Activated T-cell treated with anti-CD3 and anti-CD28 coated beads, Interleukin-2, amount 50 U/mL, for 4 hours (primary cell): ENCODE data around the gene SLC16A8. TPM values are rescaled to one million over a fixed set of nuclear protein-coding genes. Genes with fewer than 3 reads are reported as not detected.

Experiments used
- ATAC-seq, 2 donors: fragments of 200-7000 bp; cut with Tn5 transposase; one replicate each; pipeline ENCODE4 v1.10.0; 2021
- DNase-seq: peaks from one replicate; pipeline ENCODE4 v3.0.0-alpha.2; 2020
- H3K27me3 Mint-ChIP-seq: one replicate; pipeline ENCODE4 v1.8.0; 2021; ENCODE audit warnings: low read depth, mixed read lengths
- H3K36me3 Mint-ChIP-seq: one replicate; pipeline ENCODE4 v1.8.0; 2022; ENCODE audit warnings: mixed read lengths; ENCODE audit not compliant: insufficient read depth
- H3K4me1 Mint-ChIP-seq: one replicate; pipeline ENCODE4 v1.8.0; 2021; ENCODE audit warnings: low read depth, mixed read lengths
- H3K4me3 Mint-ChIP-seq: one replicate; pipeline ENCODE4 v1.8.0; 2021; ENCODE audit warnings: mild to moderate bottlenecking, moderate library complexity, mixed read lengths
- H3K9me3 Mint-ChIP-seq: one replicate; pipeline ENCODE4 v1.8.0; 2021; ENCODE audit warnings: mixed read lengths
- total RNA-seq, 3 donors: library from RNA; stranded (reverse); gene quantifications; one replicate each; pipeline ENCODE4 v1.2.1, GENCODE V29; 2021

The SLC16A8 gene
- total RNA-seq, 3 donors from 2014 or later = not detected

DNA sequence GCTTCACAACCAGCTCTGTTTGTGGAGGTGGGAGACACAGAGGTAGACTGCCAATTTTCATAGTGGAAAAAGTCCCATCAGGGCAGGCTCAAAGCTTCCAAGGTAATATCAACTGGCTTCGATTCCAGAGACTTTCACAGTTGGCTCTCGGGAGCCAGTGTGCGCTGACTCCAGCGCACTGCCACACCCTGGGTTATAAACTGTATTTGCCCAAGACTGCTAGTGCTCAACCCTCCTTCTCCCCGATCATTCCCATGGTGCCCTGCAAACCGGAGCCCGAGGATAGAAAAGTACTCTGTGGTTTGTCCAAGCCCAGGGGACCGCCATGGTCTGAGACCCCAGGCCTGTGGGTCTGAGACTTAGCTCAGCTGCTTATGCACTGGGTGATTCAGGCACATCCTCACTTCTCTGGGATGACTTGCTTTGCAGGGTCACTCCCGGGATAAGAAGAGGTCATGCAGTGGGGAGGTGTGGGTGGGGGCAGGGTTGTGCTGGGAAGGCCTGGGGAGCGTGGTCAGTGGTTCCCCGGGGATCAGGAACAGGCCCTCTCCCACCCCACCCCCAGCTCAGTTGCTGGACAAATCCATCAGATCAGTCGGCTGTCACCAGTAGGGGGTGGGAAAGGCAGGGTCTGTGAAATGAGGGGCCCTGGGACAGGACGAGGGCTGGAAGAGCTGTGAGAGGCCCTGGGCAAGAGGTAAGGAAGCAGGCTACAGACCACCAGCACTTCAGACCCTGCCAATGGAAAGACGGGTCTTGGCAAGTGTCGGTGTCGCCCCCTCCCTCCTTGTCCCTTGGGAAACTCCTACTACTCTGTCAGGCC lies 53.5 kb downstream of the SLC16A8 start:
- no peaks in the 10 kb centered on the region for H3K27me3 Mint-ChIP-seq
- no peak for ATAC-seq
- DNase-seq = no peak
- no peak overlapping the region for H3K4me3 Mint-ChIP-seq
- no peaks in the 10 kb centered on the region for H3K36me3 Mint-ChIP-seq
- no peaks in the 10 kb centered on the region for H3K9me3 Mint-ChIP-seq
- H3K4me1 Mint-ChIP-seq = no peaks in the 10 kb centered on the region

DNA sequence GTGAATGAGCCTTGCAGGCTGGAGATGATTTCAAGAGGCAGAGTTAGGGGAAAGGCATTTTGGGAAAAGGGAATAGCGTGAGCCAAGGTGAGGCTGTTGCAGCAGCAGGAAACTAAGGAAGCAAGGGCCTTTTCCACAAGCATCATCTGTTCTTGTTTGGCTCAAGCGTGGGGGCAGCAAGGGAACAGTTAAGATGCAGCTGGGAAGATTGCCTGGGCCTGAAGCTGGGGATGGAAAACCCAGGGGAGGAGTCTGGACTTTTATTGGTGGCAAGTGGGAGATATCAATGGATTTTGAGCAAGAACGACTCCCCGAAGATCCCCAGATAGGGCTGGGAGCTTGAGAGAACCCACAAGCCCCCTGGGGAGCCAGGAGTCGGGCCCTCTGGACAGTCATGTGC lies 54.1 kb downstream of the SLC16A8 start:
- Mint-ChIP-seq H3K9me3 (no peaks in the 10 kb centered on the region), H3K36me3 (no peaks in the 10 kb centered on the region), H3K4me3 (no peak overlapping the region), H3K27me3 (no peaks in the 10 kb centered on the region), H3K4me1 (no peaks in the 10 kb centered on the region)
- ATAC-seq (no peak), DNase-seq (no peak)

DNA sequence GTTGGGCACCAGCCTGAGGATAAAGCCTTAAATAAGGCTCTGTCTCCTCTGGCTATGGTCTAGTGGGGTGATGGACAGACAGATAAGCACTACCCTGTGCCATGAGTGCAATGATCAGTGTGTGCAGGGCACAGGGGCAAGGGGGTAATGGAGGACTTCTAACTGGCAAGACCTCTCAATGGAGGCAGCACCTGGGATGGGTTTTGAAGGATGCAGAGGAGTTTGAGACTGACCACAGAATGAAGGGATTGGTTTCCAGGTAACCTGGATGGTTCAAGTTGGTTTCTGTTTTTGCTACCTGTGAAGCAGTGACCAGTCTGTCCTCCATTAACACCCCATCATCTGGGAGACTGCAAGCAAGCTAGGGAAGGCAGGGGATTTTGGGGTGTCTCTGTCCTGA lies 54.6 kb downstream of the SLC16A8 start:
- Mint-ChIP-seq H3K4me1 (no peaks in the 10 kb centered on the region), H3K36me3 (no peaks in the 10 kb centered on the region), H3K9me3 (no peaks in the 10 kb centered on the region), H3K27me3 (no peaks in the 10 kb centered on the region), H3K4me3 (no peak overlapping the region)
- DNase-seq (no peak), ATAC-seq (no peak)

DNA sequence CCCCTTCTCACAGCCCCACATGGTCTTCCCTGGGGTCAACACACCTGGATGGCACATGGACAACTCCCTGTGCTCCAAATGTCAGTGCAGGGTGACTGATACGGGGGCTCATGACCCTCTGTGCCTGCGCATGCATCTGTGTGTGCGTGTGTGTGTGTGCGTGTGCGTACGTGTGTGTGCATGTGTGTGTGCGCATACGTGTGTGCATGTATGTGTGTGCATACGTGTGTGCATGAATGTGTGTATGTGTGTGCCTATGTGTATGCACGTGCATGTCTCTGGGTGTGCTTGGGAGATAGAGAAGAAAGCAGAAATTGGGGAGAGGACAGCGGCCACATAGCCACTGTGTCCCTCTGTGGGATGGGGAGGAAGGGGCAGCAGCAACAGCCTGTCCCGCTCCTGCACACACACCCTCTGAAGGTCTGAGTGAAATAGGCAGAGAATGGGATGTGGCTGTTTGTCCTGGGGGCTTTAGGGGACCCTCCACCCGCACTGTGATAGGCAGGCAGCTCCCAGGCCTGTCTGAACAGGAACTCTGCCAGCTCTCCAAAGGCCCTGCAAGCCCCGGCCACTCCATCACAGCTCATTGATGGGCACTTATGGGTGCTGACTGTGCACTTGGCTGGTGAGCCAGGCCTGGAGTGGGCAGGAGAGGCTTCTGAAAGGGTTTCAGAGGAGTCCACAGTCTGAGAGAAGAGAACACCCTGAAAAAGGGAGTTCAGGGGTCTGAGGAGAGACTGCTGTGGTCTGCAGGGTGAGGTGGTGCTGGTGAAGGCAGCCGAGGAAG lies 55.4 kb downstream of the SLC16A8 start:
- ATAC-seq (no peak), DNase-seq (no peak)
- Mint-ChIP-seq H3K36me3 (no peaks in the 10 kb centered on the region), H3K4me1 (no peaks in the 10 kb centered on the region), H3K27me3 (no peaks in the 10 kb centered on the region), H3K4me3 (no peak overlapping the region), H3K9me3 (no peaks in the 10 kb centered on the region)

Other genes with a start within 250 kb of the SLC16A8 start
- 10 to 100 TPM; 28.0 to 30.4 (median 29.7) TPM for gene ANKRD54, start 239.8 kb downstream of the SLC16A8 start, total RNA-seq
- 100 to 1,000 TPM; 448 to 518 (median 461) TPM for gene EIF3L, start 234.8 kb downstream of the SLC16A8 start, total RNA-seq
- 10 to 100 TPM; 16.0 to 16.2 (median 16.0) TPM for gene MICALL1, start 177.9 kb downstream of the SLC16A8 start, total RNA-seq
- gene C22orf23, start 130.6 kb downstream of the SLC16A8 start, total RNA-seq = under 1 TPM in 1 of 3 donors, not detected in 2; 0.46 TPM
- 100 to 1,000 TPM; 155 to 176 (median 163) TPM for gene POLR2F, start 130.5 kb downstream of the SLC16A8 start, total RNA-seq
- gene SOX10, start 99.6 kb downstream of the SLC16A8 start, total RNA-seq = not detected
- gene PICK1, start 26.8 kb downstream of the SLC16A8 start, total RNA-seq = 10 to 100 TPM; 21.7 to 24.2 (median 23.1) TPM
- gene BAIAP2L2, start 26.5 kb upstream of the SLC16A8 start, total RNA-seq = under 1 TPM; 0.32 to 0.43 (median 0.38) TPM
- gene PLA2G6, start 97.6 kb upstream of the SLC16A8 start, total RNA-seq = 10 to 100 TPM; 18.1 to 29.8 (median 22.0) TPM
- gene MAFF, start 117.8 kb upstream of the SLC16A8 start, total RNA-seq = 10 to 100 TPM in 2 of 3 donors, 1 to 10 TPM in 1; 8.9 to 12.2 (median 10.7) TPM
- gene TMEM184B, start 188.8 kb upstream of the SLC16A8 start, total RNA-seq = 10 to 100 TPM; 26.5 to 33.5 (median 27.8) TPM
- 10 to 100 TPM; 86.9 to 94.6 (median 91.7) TPM for gene CSNK1E, start 233.2 kb upstream of the SLC16A8 start, total RNA-seq